Endodermal cell (in vitro differentiated cells): ENCODE data around the gene C19orf81. TPM values are rescaled to one million over a fixed set of nuclear protein-coding genes. Genes with fewer than 3 reads are reported as not detected.
A peak's percentile ranks its signal among the peaks of the same experiment; 100 is the strongest.

Experiments
- DNase-seq: peaks from one replicate; pipeline ENCODE4 v3.0.0-alpha.2; 2017
- H3K27ac ChIP-seq: 2 replicates; pipeline ENCODE4 v1.5.1; 2013; ENCODE audit warnings: mild to moderate bottlenecking, low read depth, low read length, moderate library complexity
- H3K27me3 ChIP-seq: 2 replicates; pipeline ENCODE4 v1.6.1; 2013; ENCODE audit warnings: mild to moderate bottlenecking, low read length, moderate library complexity; ENCODE audit not compliant: insufficient read depth, control insufficient read depth, poor library complexity, severe bottlenecking
- H3K36me3 ChIP-seq: 2 replicates; pipeline ENCODE4 v1.7.0; 2013; ENCODE audit warnings: mild to moderate bottlenecking, low read length, moderate library complexity; ENCODE audit not compliant: control insufficient read depth, insufficient read depth
- H3K4me1 ChIP-seq: one replicate; pipeline ENCODE4 v1.7.0; 2013; ENCODE audit warnings: low read length; ENCODE audit not compliant: control insufficient read depth, insufficient read depth
- H3K4me3 ChIP-seq: 2 replicates; pipeline ENCODE4 v1.5.1; 2013; ENCODE audit warnings: mild to moderate bottlenecking, low read length, moderate library complexity
- H3K9ac ChIP-seq: 2 replicates; pipeline ENCODE4 v1.6.1; 2013; ENCODE audit warnings: mild to moderate bottlenecking, low read length, moderate library complexity; ENCODE audit not compliant: poor library complexity, severe bottlenecking; ENCODE audit errors: extremely low read depth
- H3K9me3 ChIP-seq: 2 replicates; pipeline ENCODE4 v1.6.1; 2013; ENCODE audit warnings: mild to moderate bottlenecking, low read length, moderate library complexity; ENCODE audit not compliant: control insufficient read depth
- H3K27ac Mint-ChIP-seq: 2 replicates; pipeline ENCODE4 v1.8.0; 2020; ENCODE audit warnings: mixed read lengths
- H3K27me3 Mint-ChIP-seq: 2 replicates; pipeline ENCODE4 v1.8.0; 2021; ENCODE audit warnings: mild to moderate bottlenecking, mixed read lengths; ENCODE audit not compliant: insufficient read depth
- H3K36me3 Mint-ChIP-seq: 2 replicates; pipeline ENCODE4 v1.8.0; 2020; ENCODE audit warnings: low read depth, mixed read lengths
- H3K4me1 Mint-ChIP-seq: 2 replicates; pipeline ENCODE4 v1.8.0; 2020; ENCODE audit warnings: mixed read lengths
- H3K4me3 Mint-ChIP-seq: 2 replicates; pipeline ENCODE4 v1.8.0; 2020; ENCODE audit warnings: mild to moderate bottlenecking, moderate library complexity, mixed read lengths
- H3K9me3 Mint-ChIP-seq: 2 replicates; pipeline ENCODE4 v1.8.0; 2020; ENCODE audit warnings: mild to moderate bottlenecking, mixed read lengths
- CTCF ChIP-seq: fragments of 200-600 bp; sonication (generic); conservative IDR thresholded peaks from 2 replicates; pipeline ENCODE4 v1.5.0; 2021; ENCODE audit warnings: antibody characterized with exemption, mild to moderate bottlenecking
- WGBS, 2 experiments: methylation state at CpG; one replicate each; pipeline versions ENCODE4 v1.1.5 to v1.1.7; 2013; ENCODE audit warnings: missing lambda C conversion rate in 2 of 2, mixed read lengths in 1 of 2; ENCODE audit not compliant: insufficient coverage in 1 of 2, insufficient read length in 1 of 2; 5-methylcytosine and 5-hydroxymethylcytosine counted together
- total RNA-seq, 2 donors: library from RNA; stranded (reverse); fragmentation: NEBNext Ultra II Directional in 1 of 2; extraction: Animal tissue kit (Norgen Biotek cat#: 25700) in 1 of 2; gene quantifications; 2 replicates in 1 of 2; 3 replicates in 1 of 2; pipeline ENCODE4 v1.2.1, GENCODE V29; 2021

C19orf81 gene
- total RNA-seq, 2 donors from 2014 or later = 11.3 to 26.8 TPM

DNA sequence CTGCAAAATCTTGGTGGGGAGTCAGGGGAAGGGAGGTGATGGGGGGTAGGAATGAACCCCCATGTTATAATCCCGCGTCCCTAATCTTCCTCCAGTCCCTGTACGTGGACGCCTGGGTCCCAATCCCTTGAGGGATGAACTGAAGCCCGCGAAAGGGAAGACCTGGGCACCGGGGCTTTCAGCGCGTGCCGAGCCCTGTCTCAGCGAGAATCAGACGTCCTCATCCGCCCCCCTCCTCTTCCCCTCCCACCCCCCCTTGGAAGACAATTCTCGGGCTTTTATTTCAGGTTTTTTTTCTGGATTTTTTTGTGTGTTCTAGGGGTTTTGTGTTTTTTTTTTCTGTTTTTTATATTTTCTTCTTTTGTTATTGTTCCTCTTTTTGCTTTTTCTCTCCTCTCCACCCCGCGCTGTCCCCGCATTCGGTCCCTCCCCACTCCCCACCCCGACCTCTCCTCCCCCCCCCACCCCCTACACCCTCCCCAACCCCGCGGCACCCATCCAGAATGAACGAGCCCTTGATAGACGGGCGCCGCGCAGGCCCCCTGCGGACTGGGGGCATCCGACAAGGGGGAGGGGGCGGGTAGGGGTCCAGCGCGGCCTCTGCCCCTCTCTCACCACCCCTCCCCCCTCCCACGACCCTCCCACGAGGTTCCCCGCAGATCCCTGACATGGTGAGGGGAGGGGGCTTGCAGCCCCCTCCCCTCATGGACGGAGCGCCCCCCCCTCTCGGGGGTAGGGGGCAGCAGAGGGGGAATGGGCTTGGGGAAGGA lies 10.3 kb downstream of the C19orf81 start:
- Histone ChIP-seq H3K4me1 (no peaks in the 10 kb centered on the region), H3K27me3 (no peaks in the 10 kb centered on the region), H3K36me3 (no peaks in the 10 kb centered on the region), H3K4me3 (peak overlapping the region; percentile 75), H3K27ac (no peak overlapping the region), H3K9ac (peak overlapping the region; percentile 25), H3K9me3 (peaks cover 18% of the 10 kb centered on the region)
- Mint-ChIP-seq H3K27ac (no peak overlapping the region), H3K4me1 (peaks cover 4% of the 10 kb centered on the region), H3K27me3 (peaks cover 73% of the 10 kb centered on the region), H3K9me3 (peaks cover 8% of the 10 kb centered on the region), H3K4me3 (peak overlapping the region; percentile 82), H3K36me3 (no peaks in the 10 kb centered on the region)
- TF ChIP-seq CTCF = no peak
- no peak for DNase-seq
- WGBS, 2 experiments = 52 to 60% methylated on average over 1 to 16 of the region's 37 CpGs

DNA sequence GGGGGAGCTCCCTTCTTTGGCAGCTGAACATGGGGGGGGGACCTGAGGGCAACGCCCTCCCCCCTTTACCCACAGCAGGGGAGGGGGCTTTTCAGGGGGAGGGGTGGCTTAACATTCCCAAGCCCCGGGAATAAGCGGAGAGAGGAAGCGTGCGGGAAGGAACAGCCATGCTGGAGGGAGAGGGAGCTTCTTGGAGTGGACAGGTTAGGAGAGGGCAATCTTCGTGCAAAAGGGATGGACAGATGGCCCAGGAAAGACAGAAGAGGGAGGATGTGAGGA lies 10.8 kb downstream of the C19orf81 start:
- H3K4me1 ChIP-seq = no peaks in the 10 kb centered on the region
- H3K27me3 ChIP-seq = no peaks in the 10 kb centered on the region
- H3K4me1 Mint-ChIP-seq = peaks cover 4% of the 10 kb centered on the region
- DNase-seq = no peak
- H3K9ac ChIP-seq = no peak overlapping the region
- H3K27me3 Mint-ChIP-seq = peaks cover 73% of the 10 kb centered on the region
- no peak for TF ChIP-seq CTCF
- peaks cover 14% of the 10 kb centered on the region for H3K9me3 ChIP-seq
- H3K4me3 ChIP-seq = no peak overlapping the region
- no peaks in the 10 kb centered on the region for H3K36me3 Mint-ChIP-seq
- 64% methylated on average over 5 of the region's 6 CpGs; no CpG with 5 or more reads in 1 of the 2 experiments for WGBS, 2 experiments
- no peaks in the 10 kb centered on the region for H3K36me3 ChIP-seq
- peak overlapping the region; percentile 82 for H3K4me3 Mint-ChIP-seq
- H3K27ac ChIP-seq = no peak overlapping the region
- peaks cover 3% of the 10 kb centered on the region for H3K9me3 Mint-ChIP-seq
- no peak overlapping the region for H3K27ac Mint-ChIP-seq

GRCh38 chr19:50661023-50661422 lies 11.8 kb downstream of the C19orf81 start:
- H3K9me3 ChIP-seq = peaks cover 4% of the 10 kb centered on the region
- H3K27me3 ChIP-seq = no peaks in the 10 kb centered on the region
- no peak for DNase-seq
- no peak overlapping the region for H3K4me3 ChIP-seq
- peaks cover 73% of the 10 kb centered on the region for H3K27me3 Mint-ChIP-seq
- H3K36me3 ChIP-seq = no peaks in the 10 kb centered on the region
- H3K9me3 Mint-ChIP-seq = no peaks in the 10 kb centered on the region
- peaks cover 4% of the 10 kb centered on the region for H3K4me1 Mint-ChIP-seq
- H3K27ac ChIP-seq = no peak overlapping the region
- H3K4me3 Mint-ChIP-seq = no peak overlapping the region
- no peaks in the 10 kb centered on the region for H3K36me3 Mint-ChIP-seq
- 91% methylated on average over 9 to 10 of the region's 10 CpGs for WGBS, 2 experiments
- no peak for TF ChIP-seq CTCF
- no peaks in the 10 kb centered on the region for H3K4me1 ChIP-seq
- H3K27ac Mint-ChIP-seq = no peak overlapping the region
- no peak overlapping the region for H3K9ac ChIP-seq
